Osteocyte (in vitro differentiated cells): ENCODE results near the gene RANBP1. TPM values are rescaled to one million over a fixed set of nuclear protein-coding genes. Genes with fewer than 3 reads are reported as not detected.

ENCODE experiments used
- DNase-seq: peaks from one replicate; pipeline ENCODE4 v3.0.0; 2021; ENCODE audit warnings: mixed read lengths; ENCODE audit not compliant: unreplicated experiment; ENCODE audit errors: extremely low spot score
- H3K27ac Mint-ChIP-seq: one replicate; pipeline ENCODE4 v1.8.0; 2021; ENCODE audit warnings: mild to moderate bottlenecking, mixed read lengths; ENCODE audit not compliant: unreplicated experiment
- H3K27me3 Mint-ChIP-seq: one replicate; pipeline ENCODE4 v1.8.0; 2021; ENCODE audit warnings: mixed read lengths; ENCODE audit not compliant: unreplicated experiment
- H3K36me3 Mint-ChIP-seq: one replicate; pipeline ENCODE4 v1.8.0; 2021; ENCODE audit warnings: mixed read lengths; ENCODE audit not compliant: unreplicated experiment
- H3K4me1 Mint-ChIP-seq: one replicate; pipeline ENCODE4 v1.8.0; 2021; ENCODE audit warnings: mixed read lengths; ENCODE audit not compliant: unreplicated experiment
- H3K4me3 Mint-ChIP-seq: one replicate; pipeline ENCODE4 v1.8.0; 2021; ENCODE audit warnings: mild to moderate bottlenecking, moderate library complexity, mixed read lengths; ENCODE audit not compliant: unreplicated experiment
- H3K9me3 Mint-ChIP-seq: one replicate; pipeline ENCODE4 v1.8.0; 2021; ENCODE audit warnings: mixed read lengths; ENCODE audit not compliant: unreplicated experiment
- total RNA-seq: library from RNA; stranded (reverse); gene quantifications from 2 replicates; pipeline ENCODE4 v1.2.1, GENCODE V29; 2021
- TF ChIP-seq, protein P1 (sequence below): fragments of 200-600 bp; sonication (generic); IDR thresholded peaks from 2 replicates; pipeline ENCODE4 v1.5.0; 2021; ENCODE audit warnings: antibody characterized with exemption, mild to moderate bottlenecking, moderate library complexity

The RANBP1 gene
- total RNA-seq, 1 donor from 2014 or later = 104 TPM

GRCh38 chr22:20089977-20090729 is 25.8 kb upstream of the RANBP1 start:
- Mint-ChIP-seq H3K36me3 (peaks cover 73% of the 10 kb centered on the region), H3K4me1 (peaks cover 4% of the 10 kb centered on the region), H3K27me3 (no peaks in the 10 kb centered on the region), H3K4me3 (no peak overlapping the region), H3K9me3 (no peaks in the 10 kb centered on the region), H3K27ac (no peak overlapping the region)
- TF ChIP-seq, protein P1, sequence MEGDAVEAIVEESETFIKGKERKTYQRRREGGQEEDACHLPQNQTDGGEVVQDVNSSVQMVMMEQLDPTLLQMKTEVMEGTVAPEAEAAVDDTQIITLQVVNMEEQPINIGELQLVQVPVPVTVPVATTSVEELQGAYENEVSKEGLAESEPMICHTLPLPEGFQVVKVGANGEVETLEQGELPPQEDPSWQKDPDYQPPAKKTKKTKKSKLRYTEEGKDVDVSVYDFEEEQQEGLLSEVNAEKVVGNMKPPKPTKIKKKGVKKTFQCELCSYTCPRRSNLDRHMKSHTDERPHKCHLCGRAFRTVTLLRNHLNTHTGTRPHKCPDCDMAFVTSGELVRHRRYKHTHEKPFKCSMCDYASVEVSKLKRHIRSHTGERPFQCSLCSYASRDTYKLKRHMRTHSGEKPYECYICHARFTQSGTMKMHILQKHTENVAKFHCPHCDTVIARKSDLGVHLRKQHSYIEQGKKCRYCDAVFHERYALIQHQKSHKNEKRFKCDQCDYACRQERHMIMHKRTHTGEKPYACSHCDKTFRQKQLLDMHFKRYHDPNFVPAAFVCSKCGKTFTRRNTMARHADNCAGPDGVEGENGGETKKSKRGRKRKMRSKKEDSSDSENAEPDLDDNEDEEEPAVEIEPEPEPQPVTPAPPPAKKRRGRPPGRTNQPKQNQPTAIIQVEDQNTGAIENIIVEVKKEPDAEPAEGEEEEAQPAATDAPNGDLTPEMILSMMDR = no peak
- no peak for DNase-seq

DNA sequence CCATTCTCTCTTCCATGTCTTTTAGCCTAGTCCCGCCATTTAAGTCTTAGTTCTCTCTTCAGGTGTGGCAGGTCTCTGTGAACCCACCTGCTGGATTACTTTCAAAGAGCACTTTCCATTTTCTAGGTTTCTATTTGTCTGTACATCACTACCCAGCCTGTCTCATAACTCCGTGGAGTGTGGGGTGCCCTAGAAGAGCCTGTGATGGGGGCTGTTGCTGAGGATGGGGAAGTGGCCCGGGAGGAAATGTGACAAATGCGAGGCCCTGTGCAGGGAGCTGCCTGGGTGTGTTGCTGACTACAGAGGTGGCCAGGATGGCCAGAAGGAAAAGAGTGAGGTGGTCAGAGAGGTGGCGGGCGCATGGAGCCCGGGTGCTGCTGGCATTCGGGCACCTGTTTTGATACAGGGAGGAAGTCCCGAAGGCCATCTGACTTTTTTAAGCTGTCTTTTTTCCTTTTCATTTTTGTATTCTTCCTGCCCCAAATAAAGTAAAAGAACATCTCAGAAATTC is 25.1 kb upstream of the RANBP1 start:
- H3K4me1 Mint-ChIP-seq = peaks cover 1% of the 10 kb centered on the region
- H3K4me3 Mint-ChIP-seq = no peak overlapping the region
- no peak overlapping the region for H3K27ac Mint-ChIP-seq
- TF ChIP-seq, protein P1 = no peak
- no peaks in the 10 kb centered on the region for H3K9me3 Mint-ChIP-seq
- peaks cover 78% of the 10 kb centered on the region for H3K36me3 Mint-ChIP-seq
- DNase-seq = no peak
- no peaks in the 10 kb centered on the region for H3K27me3 Mint-ChIP-seq

DNA sequence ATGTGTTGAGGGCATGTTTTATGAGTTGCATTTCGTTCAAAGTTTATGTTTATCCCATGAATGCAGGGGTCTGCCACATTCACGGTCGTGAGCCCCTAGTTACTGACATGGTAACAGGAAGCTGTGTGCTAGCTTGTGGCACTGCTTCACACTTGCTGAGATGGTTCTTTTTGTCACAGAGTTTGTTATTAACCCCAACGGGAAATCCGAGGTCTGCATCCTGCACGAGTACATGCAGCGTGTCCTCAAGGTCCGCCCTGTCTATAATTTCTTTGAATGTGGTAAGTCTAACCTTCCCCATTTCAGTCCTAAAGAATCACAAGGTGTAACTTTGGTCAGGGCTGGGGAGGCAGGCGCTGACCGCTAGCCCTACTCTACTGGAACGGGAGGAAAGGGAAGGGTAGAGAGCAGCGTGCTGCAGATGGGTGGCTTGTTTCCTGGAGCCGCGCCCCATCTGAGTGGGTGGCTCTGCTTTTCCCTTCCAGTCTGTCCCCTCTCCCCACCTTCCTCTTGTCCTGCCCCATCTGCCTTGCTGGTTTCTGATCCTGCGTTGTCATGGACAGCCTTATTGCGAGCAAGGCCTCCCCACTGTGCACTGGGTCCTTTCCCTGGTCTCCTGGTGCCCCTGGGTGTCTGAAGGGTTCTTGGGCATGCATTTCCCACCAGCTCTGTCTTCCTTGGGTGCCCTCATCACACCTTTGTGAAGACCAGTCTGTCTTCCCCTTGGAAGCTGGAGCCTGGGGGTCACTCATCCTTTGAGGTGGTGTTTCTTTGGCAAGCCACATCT is 24.0 kb upstream of the RANBP1 start:
- Mint-ChIP-seq H3K27ac (no peak overlapping the region), H3K4me3 (no peak overlapping the region), H3K36me3 (peaks cover 81% of the 10 kb centered on the region), H3K4me1 (peaks cover 1% of the 10 kb centered on the region), H3K27me3 (no peaks in the 10 kb centered on the region), H3K9me3 (peaks cover 11% of the 10 kb centered on the region)
- no peak for DNase-seq
- TF ChIP-seq, protein P1 = no peak

GRCh38 chr22:20092477-20092854 is 23.4 kb upstream of the RANBP1 start:
- Mint-ChIP-seq H3K4me1 (peaks cover 1% of the 10 kb centered on the region), H3K4me3 (no peak overlapping the region), H3K9me3 (peaks cover 14% of the 10 kb centered on the region), H3K27me3 (no peaks in the 10 kb centered on the region), H3K36me3 (peaks cover 81% of the 10 kb centered on the region), H3K27ac (no peak overlapping the region)
- TF ChIP-seq, protein P1 = no peak
- no peak for DNase-seq
